H1 (cell line): ENCODE measurements around the gene C12orf43. TPM values are rescaled to one million over a fixed set of nuclear protein-coding genes. Genes with fewer than 3 reads are reported as not detected.

ENCODE experiments used
- CHD7 ChIP-seq: fragments of 300-600 bp; sonication (generic); IDR thresholded peaks from 2 replicates; pipeline ENCODE4 v1.7.1; 2012; ENCODE audit warnings: low read length, moderate library complexity, mild to moderate bottlenecking, inconsistent platforms; ENCODE audit not compliant: insufficient replicate concordance
- KDM1A ChIP-seq: fragments of 200-600, 300-600 bp; sonication (generic); IDR thresholded peaks from 2 replicates; pipeline ENCODE4 v1.7.1; 2016; ENCODE audit warnings: mild to moderate bottlenecking, low read length, borderline replicate concordance
- KDM5A ChIP-seq: fragments of 200-600 bp; IDR thresholded peaks from 2 replicates; pipeline ENCODE4 v1.7.1; 2012; ENCODE audit warnings: mild to moderate bottlenecking, low read length, inconsistent platforms, mixed read lengths
- NANOG ChIP-seq: IDR thresholded peaks from 2 replicates; pipeline ENCODE4 v1.6.1; 2011; ENCODE audit warnings: low read length, low read depth, mild to moderate bottlenecking, inconsistent platforms; ENCODE audit not compliant: insufficient read depth, poor library complexity, severe bottlenecking
- RFX5 ChIP-seq: IDR thresholded peaks from 2 replicates; pipeline ENCODE4 v1.6.1; 2011; ENCODE audit warnings: low read depth, low read length, improper control_type of control experiment, borderline replicate concordance
- SAP30 ChIP-seq: fragments of 300-600 bp; sonication (generic); IDR thresholded peaks from 2 replicates; pipeline ENCODE4 v1.7.1; 2012; ENCODE audit warnings: low read length, moderate library complexity, mild to moderate bottlenecking, inconsistent platforms; ENCODE audit not compliant: insufficient read depth, insufficient replicate concordance
- SIRT6 ChIP-seq: IDR thresholded peaks from one replicate; pipeline ENCODE4 v1.7.1; 2012; ENCODE audit warnings: low read length, inconsistent platforms
- SRF ChIP-seq: IDR thresholded peaks from 2 replicates; pipeline ENCODE4 v1.6.1; 2011; ENCODE audit warnings: mild to moderate bottlenecking, low read depth, low read length, moderate library complexity
- TCF12 ChIP-seq: IDR thresholded peaks from 2 replicates; pipeline ENCODE4 v1.6.1; 2011; ENCODE audit warnings: low read depth, mild to moderate bottlenecking, low read length
- polyA plus RNA-seq, 7 experiments: library from polyadenylated mRNA; depleted of rRNA in 3 of 7; stranded (reverse) in 5 of 7; unstranded in 2 of 7; fragments of >200 nt in 5 of 7; fragments of 200-250 nt in 2 of 7; gene quantifications; 1 replicate in 5 of 7; 2 replicates in 1 of 7; 4 replicates in 1 of 7; pipeline versions ENCODE4 v1.2.1 to v1.2.3, GENCODE V29; 2011 to 2013; ENCODE audit warnings: missing spikeins in 2 of 7, mixed read lengths in 2 of 7
- total RNA-seq: library from RNA; stranded (reverse); fragmentation: NEBNext Ultra II Directional; extraction: Animal tissue kit (Norgen Biotek cat#: 25700); gene quantifications from 2 replicates; pipeline ENCODE4 v1.2.1, GENCODE V29; 2021
- TF ChIP-seq, protein P1 (sequence below): IDR thresholded peaks from 2 replicates; pipeline ENCODE4 v1.6.1; 2012; ENCODE audit warnings: inconsistent platforms

Gene C12orf43
- total and polyA plus RNA-seq, 2 of the 8 experiments (the other 6 are each of a cell fraction or from before 2014, with no cell fraction given) = 9.2 to 22.3 TPM

DNA sequence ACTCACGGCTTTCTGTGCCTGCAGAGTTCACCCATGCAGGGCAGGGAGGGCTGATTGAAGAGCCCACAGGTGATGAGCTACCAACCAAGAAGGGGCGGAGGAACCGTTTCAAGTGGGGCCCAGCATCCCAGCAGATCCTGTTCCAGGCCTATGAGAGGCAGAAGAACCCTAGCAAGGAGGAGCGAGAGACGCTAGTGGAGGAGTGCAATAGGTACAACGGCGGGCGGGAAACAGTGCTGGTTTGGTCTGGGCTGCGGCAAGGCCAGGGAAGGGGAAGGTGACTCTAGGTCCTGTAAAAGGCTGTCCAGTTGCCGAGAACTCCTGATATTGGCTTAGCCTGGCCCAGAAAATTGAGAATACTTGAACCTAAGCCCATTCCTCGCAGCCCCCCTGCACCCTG is 22.8 kb downstream of the C12orf43 start (continued):
- TF ChIP-seq CHD7 (no peak), SRF (no peak), KDM1A (no peak), TCF12 (no peak), KDM5A (no peak), SIRT6 (no peak), NANOG (no peak), RFX5 (no peak), SAP30 (no peak)
- TF ChIP-seq, protein P1, sequence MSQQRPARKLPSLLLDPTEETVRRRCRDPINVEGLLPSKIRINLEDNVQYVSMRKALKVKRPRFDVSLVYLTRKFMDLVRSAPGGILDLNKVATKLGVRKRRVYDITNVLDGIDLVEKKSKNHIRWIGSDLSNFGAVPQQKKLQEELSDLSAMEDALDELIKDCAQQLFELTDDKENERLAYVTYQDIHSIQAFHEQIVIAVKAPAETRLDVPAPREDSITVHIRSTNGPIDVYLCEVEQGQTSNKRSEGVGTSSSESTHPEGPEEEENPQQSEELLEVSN = no peak
- TF ChIP-seq, all 59 proteins: peak for 0
